Measurements from ENCODE around the gene GP2. TPM values are rescaled to one million over a fixed set of nuclear protein-coding genes. Genes with fewer than 3 reads are reported as not detected.

Gene GP2
- 1 to 10 TPM in 2 of 3 donors, not detected in 1; 1.3 to 1.9 TPM for total RNA-seq

DNA sequence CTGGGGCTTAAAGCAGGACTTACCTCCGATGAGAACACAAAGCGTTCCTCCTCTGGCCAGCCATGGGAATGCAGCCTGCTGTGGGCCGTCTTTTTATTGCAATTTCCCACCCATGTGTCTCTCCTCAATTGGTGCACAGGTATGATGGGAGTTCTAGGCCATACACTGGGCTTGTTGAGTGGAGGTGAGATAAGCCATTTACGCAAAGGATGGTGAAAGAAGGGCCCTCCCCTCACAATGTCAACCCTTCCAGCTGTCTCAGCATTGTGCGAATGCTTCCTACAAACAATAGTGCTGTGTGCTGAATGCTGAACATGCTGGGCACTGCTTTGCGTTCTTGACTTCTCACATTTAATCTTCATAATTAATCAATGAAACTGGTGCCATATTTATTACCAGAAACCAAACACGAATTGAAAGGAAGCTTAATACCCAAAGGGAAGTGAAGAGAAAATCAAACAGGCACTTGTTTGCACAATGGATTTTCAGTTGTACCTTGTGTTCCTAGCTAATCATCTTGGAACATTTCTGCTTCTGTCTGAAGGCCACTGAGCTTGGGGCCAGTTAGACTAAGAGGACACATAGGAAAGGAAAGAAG is at the start of gene GP2:
TSS of gene GP2 (minus strand) at position 70 of the 598 bp plus-strand sequence. CDS start 1,082 bp downstream, outside the sequence.
- DNase-seq (ENCODE audit: low spot score in 2 of 2): no peak
- intact Hi-C loops (cut with DNase I; ENCODE audit: low total_unique reads): no loop called here
- TF ChIP-seq POLR2AphosphoS5 (IDR thresholded peaks at IDR 0.05) (no peak), POLR2A (IDR thresholded peaks at IDR 0.05) (no peak)
- TF ChIP-seq, protein P1, sequence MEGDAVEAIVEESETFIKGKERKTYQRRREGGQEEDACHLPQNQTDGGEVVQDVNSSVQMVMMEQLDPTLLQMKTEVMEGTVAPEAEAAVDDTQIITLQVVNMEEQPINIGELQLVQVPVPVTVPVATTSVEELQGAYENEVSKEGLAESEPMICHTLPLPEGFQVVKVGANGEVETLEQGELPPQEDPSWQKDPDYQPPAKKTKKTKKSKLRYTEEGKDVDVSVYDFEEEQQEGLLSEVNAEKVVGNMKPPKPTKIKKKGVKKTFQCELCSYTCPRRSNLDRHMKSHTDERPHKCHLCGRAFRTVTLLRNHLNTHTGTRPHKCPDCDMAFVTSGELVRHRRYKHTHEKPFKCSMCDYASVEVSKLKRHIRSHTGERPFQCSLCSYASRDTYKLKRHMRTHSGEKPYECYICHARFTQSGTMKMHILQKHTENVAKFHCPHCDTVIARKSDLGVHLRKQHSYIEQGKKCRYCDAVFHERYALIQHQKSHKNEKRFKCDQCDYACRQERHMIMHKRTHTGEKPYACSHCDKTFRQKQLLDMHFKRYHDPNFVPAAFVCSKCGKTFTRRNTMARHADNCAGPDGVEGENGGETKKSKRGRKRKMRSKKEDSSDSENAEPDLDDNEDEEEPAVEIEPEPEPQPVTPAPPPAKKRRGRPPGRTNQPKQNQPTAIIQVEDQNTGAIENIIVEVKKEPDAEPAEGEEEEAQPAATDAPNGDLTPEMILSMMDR (IDR thresholded peaks at IDR 0.05): no peak
- Histone ChIP-seq H3K27ac (no peak within 1 kb of the TSS), H3K27me3 (peaks cover 0 to 6% of the 10 kb centered on the region in 2 donors), H3K4me1 (no peaks in the 10 kb centered on the region), H3K36me3 (no peaks in the 10 kb centered on the region), H3K9me3 (no peaks in the 10 kb centered on the region), H3K4me3 (no peak within 1 kb of the TSS)

DNA sequence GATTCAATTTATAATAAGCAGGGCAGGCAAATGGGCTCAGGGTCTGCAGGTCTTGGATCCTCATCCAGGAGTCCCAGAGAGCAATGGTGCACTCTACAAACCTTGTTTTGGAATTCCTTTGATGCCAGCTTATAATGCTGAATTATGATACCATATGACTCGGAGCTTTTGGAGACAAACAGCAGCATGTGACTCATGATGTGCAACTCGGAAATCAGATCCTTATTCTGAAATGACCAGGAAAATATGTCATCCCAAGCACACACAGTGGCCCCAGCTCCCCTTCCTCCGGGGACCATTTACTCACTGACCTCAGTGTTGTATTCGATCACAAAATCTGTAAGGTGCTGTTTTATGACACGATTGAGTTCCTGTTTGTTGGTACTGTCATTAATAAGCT is 45.4 kb upstream of the GP2 start:
- H3K27ac ChIP-seq: no peak overlapping the region
- DNase-seq (ENCODE audit: low spot score in 2 of 2): no peak
- TF ChIP-seq, protein P1 (IDR thresholded peaks at IDR 0.05): no peak
- TF ChIP-seq POLR2A (IDR thresholded peaks at IDR 0.05): no peak
- TF ChIP-seq POLR2AphosphoS5 (IDR thresholded peaks at IDR 0.05): no peak
- no peaks in the 10 kb centered on the region for H3K4me1 ChIP-seq
- H3K4me3 ChIP-seq: no peak overlapping the region
- peaks cover 0 to 3% of the 10 kb centered on the region in 2 donors for H3K27me3 ChIP-seq
- intact Hi-C loops (cut with DNase I; ENCODE audit: low total_unique reads): no loop called here
- H3K36me3 ChIP-seq: no peaks in the 10 kb centered on the region
- peaks cover 0 to 9% of the 10 kb centered on the region in 2 donors for H3K9me3 ChIP-seq

DNA sequence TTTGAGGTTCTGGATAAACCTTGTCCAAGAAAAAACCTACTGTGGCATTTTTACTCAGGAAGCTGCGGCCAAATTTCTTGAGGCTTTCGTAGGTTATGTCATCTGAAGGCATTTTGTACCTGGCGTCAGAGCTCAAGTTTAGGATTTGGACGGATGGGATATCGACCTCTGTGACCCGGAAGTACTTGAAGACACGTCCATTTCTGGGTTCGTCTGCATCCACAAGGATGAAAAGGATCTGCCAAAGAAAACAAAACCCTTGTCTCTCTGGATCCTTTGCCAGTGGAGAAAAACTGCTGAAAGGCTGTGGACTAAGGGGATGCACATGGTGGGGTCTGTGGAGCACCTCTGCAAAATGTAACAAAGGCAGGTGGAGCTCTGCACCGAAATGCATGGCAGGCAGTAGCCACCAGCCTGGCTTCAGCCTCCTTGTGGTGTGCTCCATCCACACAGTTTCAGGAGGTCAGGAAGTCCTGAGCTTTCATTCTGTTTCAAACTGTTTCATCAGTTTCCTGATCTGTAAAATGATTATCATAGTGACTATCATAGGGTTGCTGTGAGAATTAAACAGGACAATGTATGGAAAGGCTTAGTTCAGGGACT is 42.2 kb upstream of the GP2 start:
- no peak for DNase-seq (ENCODE audit: low spot score in 2 of 2)
- H3K9me3 ChIP-seq: peaks cover 0 to 9% of the 10 kb centered on the region in 2 donors
- no peaks in the 10 kb centered on the region for H3K4me1 ChIP-seq
- intact Hi-C loops (cut with DNase I; ENCODE audit: low total_unique reads): no loop called here
- no peak overlapping the region for H3K4me3 ChIP-seq
- H3K27me3 ChIP-seq: peaks cover 0 to 3% of the 10 kb centered on the region in 2 donors
- H3K36me3 ChIP-seq: no peaks in the 10 kb centered on the region
- H3K27ac ChIP-seq: no peak overlapping the region
- TF ChIP-seq POLR2A (IDR thresholded peaks at IDR 0.05): no peak
- TF ChIP-seq POLR2AphosphoS5 (IDR thresholded peaks at IDR 0.05): no peak
- TF ChIP-seq, protein P1 (IDR thresholded peaks at IDR 0.05): no peak

DNA sequence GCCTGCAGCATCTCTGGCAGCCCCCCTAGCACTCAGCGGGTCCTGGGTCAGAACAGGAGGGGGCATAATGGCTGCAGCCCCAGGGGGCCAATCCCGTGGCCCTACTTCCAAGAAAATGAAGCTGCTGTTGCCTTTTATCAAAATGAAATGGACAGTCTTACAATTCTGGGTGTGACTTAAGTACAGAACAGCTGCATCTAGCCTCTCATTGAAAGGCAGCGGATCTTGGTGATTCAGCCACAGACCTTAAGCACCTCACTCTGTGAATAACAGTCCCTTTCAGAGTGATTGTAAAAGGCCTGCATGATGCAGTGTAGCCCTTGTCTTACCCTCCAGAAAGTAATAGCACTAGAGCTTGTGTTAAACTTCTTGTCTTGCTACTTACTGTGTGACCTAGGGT is 36.7 kb upstream of the GP2 start:
- Histone ChIP-seq H3K9me3 (no peaks in the 10 kb centered on the region), H3K27ac (no peak overlapping the region), H3K36me3 (no peaks in the 10 kb centered on the region), H3K4me1 (no peaks in the 10 kb centered on the region), H3K4me3 (no peak overlapping the region), H3K27me3 (peaks cover 0 to 3% of the 10 kb centered on the region in 2 donors)
- intact Hi-C loops (cut with DNase I; ENCODE audit: low total_unique reads): no loop called here
- TF ChIP-seq POLR2AphosphoS5 (IDR thresholded peaks at IDR 0.05) (no peak), POLR2A (IDR thresholded peaks at IDR 0.05) (no peak)
- TF ChIP-seq, protein P1 (IDR thresholded peaks at IDR 0.05): no peak
- DNase-seq (ENCODE audit: low spot score in 2 of 2): no peak

DNA sequence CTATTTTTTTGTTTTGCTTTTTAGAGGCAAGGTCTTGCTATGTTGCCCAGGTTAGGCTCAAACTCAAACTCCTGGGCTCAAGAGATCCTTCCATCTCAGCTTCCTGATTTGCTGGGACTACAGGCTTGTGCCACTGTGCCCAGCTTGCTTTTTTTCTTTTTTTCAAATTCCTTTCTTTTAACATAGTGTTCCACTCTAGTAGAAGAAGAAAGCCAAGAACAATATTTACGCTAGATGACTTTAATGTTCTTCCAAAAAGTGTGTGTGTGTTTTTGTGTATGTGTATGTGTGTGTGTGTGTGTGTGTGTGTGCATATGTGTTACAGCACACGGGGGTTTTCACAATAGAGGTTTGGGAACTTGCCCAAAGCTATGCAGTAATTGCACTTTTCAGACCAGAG is 35.9 kb upstream of the GP2 start:
- Histone ChIP-seq H3K4me1 (no peaks in the 10 kb centered on the region), H3K27me3 (peaks cover 0 to 7% of the 10 kb centered on the region in 2 donors), H3K9me3 (no peaks in the 10 kb centered on the region), H3K27ac (no peak overlapping the region), H3K36me3 (no peaks in the 10 kb centered on the region), H3K4me3 (no peak overlapping the region)
- intact Hi-C loops (cut with DNase I; ENCODE audit: low total_unique reads): no loop called here
- DNase-seq (ENCODE audit: low spot score in 2 of 2): no peak
- TF ChIP-seq POLR2A (IDR thresholded peaks at IDR 0.05): no peak
- no peak for TF ChIP-seq POLR2AphosphoS5 (IDR thresholded peaks at IDR 0.05)
- TF ChIP-seq, protein P1 (IDR thresholded peaks at IDR 0.05): no peak
